H1 (cell line): ENCODE results near the gene MST1R. TPM values are rescaled to one million over a fixed set of nuclear protein-coding genes. Genes with fewer than 3 reads are reported as not detected.

Experiments
- CTCF ChIA-PET: fragments of 300-600 bp; sonication (Branson Sonifier 250); formaldehyde crosslinking; loops from one replicate; lab custom pipeline; 2021; ENCODE audit not compliant: partially characterized antibody; lab: Charles Lee
- POLR2A ChIA-PET: fragments of 300-600 bp; sonication (Branson Sonifier 250); formaldehyde crosslinking; loops from one replicate; lab custom pipeline; 2021; ENCODE audit warnings: inconsistent platforms; ENCODE audit not compliant: partially characterized antibody; lab: Charles Lee
- DNase-seq, 2 experiments: peaks; one replicate each; pipeline versions ENCODE4 v3.0.0 to v3.0.0-alpha.2; 2010 to 2022; ENCODE audit warnings: low spot score in 2 of 2, low read depth in 1 of 2, mixed read lengths in 1 of 2
- FAIRE-seq: peaks from 2 replicates; lab custom pipeline; 2011; peaks lifted over from hg19 to GRCh38; lab: Jason Lieb, UNC
- H2AFZ ChIP-seq: 2 replicates; pipeline ENCODE4 v1.8.1; 2012; ENCODE audit warnings: low read length, inconsistent platforms
- H2AK5ac ChIP-seq: 2 replicates; pipeline ENCODE4 v1.6.1; 2013; ENCODE audit warnings: low read depth, low read length
- H2BK120ac ChIP-seq: replicated peaks from 2 replicates; pipeline ENCODE3; 2013; ENCODE audit warnings: low read depth, low read length, inconsistent platforms
- H2BK12ac ChIP-seq: 2 replicates; pipeline ENCODE4 v1.6.1; 2013; ENCODE audit warnings: low read depth, low read length
- H2BK15ac ChIP-seq: 2 replicates; pipeline ENCODE4 v1.6.1; 2013; ENCODE audit warnings: low read length
- H2BK20ac ChIP-seq: 2 replicates; pipeline ENCODE4 v1.6.1; 2013; ENCODE audit warnings: low read length
- H2BK5ac ChIP-seq: 2 replicates; pipeline ENCODE4 v1.6.1; 2013; ENCODE audit warnings: low read depth, low read length
- H3K14ac ChIP-seq: 2 replicates; pipeline ENCODE4 v1.6.1; 2013; ENCODE audit warnings: inconsistent platforms; ENCODE audit not compliant: insufficient read length
- H3K18ac ChIP-seq: 2 replicates; pipeline ENCODE4 v1.6.1; 2013; ENCODE audit warnings: low read length; ENCODE audit errors: extremely low read depth
- H3K23ac ChIP-seq: 2 replicates; pipeline ENCODE4 v1.6.1; 2013; ENCODE audit warnings: inconsistent platforms; ENCODE audit not compliant: insufficient read length
- H3K23me2 ChIP-seq: 2 replicates; pipeline ENCODE4 v1.6.1; 2013; ENCODE audit warnings: low read depth, low read length
- H3K27ac ChIP-seq: 2 replicates; pipeline ENCODE4 v1.6.1; 2011; ENCODE audit warnings: low read depth, low read length, inconsistent platforms
- H3K27me3 ChIP-seq, 4 experiments: replicated peaks in 1 of 4; 1 replicate in 1 of 4; 2 replicates in 3 of 4; pipeline versions ENCODE4 v1.6.1 to v1.8.1; 2011 to 2013; ENCODE audit warnings: low read length in 3 of 4, mild to moderate bottlenecking in 3 of 4, inconsistent platforms in 2 of 4, mixed read lengths in 2 of 4, moderate library complexity in 1 of 4; ENCODE audit not compliant: control insufficient read depth in 3 of 4, insufficient read depth in 3 of 4; ENCODE audit errors: extremely low read depth in 1 of 4
- H3K36me3 ChIP-seq, 4 experiments: 2 replicates each; pipeline versions ENCODE4 v1.6.1 to v1.8.1; 2011 to 2013; ENCODE audit warnings: mild to moderate bottlenecking in 4 of 4, low read length in 3 of 4, moderate library complexity in 2 of 4, control low read depth in 1 of 4, inconsistent platforms in 1 of 4; ENCODE audit not compliant: insufficient read depth in 4 of 4, control insufficient read depth in 2 of 4
- H3K4ac ChIP-seq: replicated peaks from 2 replicates; pipeline ENCODE3; 2013; ENCODE audit warnings: low read length, low read depth, mixed read lengths, inconsistent platforms; ENCODE audit not compliant: insufficient read length
- H3K4me1 ChIP-seq, 4 experiments: replicated peaks in 1 of 4; 1 replicate in 1 of 4; 2 replicates in 3 of 4; pipeline versions ENCODE4 v1.6.1 to v1.8.1; 2011 to 2013; ENCODE audit warnings: low read length in 3 of 4, inconsistent platforms in 2 of 4, mixed read lengths in 1 of 4; ENCODE audit not compliant: insufficient read depth in 4 of 4, control insufficient read depth in 3 of 4
- H3K4me2 ChIP-seq, 2 experiments: 2 replicates each; pipeline versions ENCODE4 v1.6.1 to v1.8.1; 2011 to 2013; ENCODE audit warnings: low read depth in 2 of 2, low read length in 2 of 2, control low read depth in 1 of 2, inconsistent platforms in 1 of 2, mild to moderate bottlenecking in 1 of 2; ENCODE audit not compliant: insufficient read depth in 1 of 2
- H3K4me3 ChIP-seq, 4 experiments: fragments of 200-600, 300-600 bp in 1 of 4; sonication (generic), shearing (Covaris generic), sonication (Bioruptor Twin) in 1 of 4; 2 replicates each; pipeline versions ENCODE4 v1.5.1 to v1.8.1; 2011 to 2016; ENCODE audit warnings: low read length in 4 of 4, low read depth in 3 of 4, control low read depth in 2 of 4, inconsistent platforms in 2 of 4, mild to moderate bottlenecking in 2 of 4, mixed read lengths in 1 of 4, moderate library complexity in 1 of 4; ENCODE audit not compliant: insufficient read depth in 2 of 4; ENCODE audit errors: extremely low read depth in 1 of 4
- H3K56ac ChIP-seq: replicated peaks from 2 replicates; pipeline ENCODE3; 2013; ENCODE audit warnings: low read depth, mild to moderate bottlenecking, mixed read lengths, low read length, inconsistent platforms; ENCODE audit not compliant: insufficient read length
- H3K79me1 ChIP-seq: 2 replicates; pipeline ENCODE4 v1.6.1; 2013; ENCODE audit warnings: low read depth, low read length, control low read depth
- H3K79me2 ChIP-seq, 2 experiments: 2 replicates each; pipeline versions ENCODE4 v1.6.1 to v1.8.1; 2012 to 2013; ENCODE audit warnings: low read length in 2 of 2, mild to moderate bottlenecking in 2 of 2, inconsistent platforms in 1 of 2; ENCODE audit not compliant: insufficient read depth in 2 of 2, control insufficient read depth in 1 of 2
- H3K9ac ChIP-seq, 4 experiments: replicated peaks in 1 of 4; 1 replicate in 1 of 4; 2 replicates in 3 of 4; pipeline versions ENCODE4 v1.6.1 to v1.8.1; 2011 to 2013; ENCODE audit warnings: low read depth in 3 of 4, low read length in 3 of 4, control low read depth in 2 of 4, mild to moderate bottlenecking in 2 of 4, moderate library complexity in 2 of 4, inconsistent platforms in 1 of 4; ENCODE audit errors: extremely low read depth in 1 of 4
- H3K9me3 ChIP-seq, 2 experiments: 2 replicates each; pipeline versions ENCODE4 v1.6.1 to v1.8.1; 2012 to 2013; ENCODE audit warnings: mild to moderate bottlenecking in 2 of 2, moderate library complexity in 2 of 2, control low read depth in 1 of 2, inconsistent platforms in 1 of 2, low read depth in 1 of 2, low read length in 1 of 2, mixed read lengths in 1 of 2; ENCODE audit not compliant: insufficient read depth in 2 of 2
- H4K20me1 ChIP-seq, 2 experiments: replicated peaks in 1 of 2; 2 replicates each; pipeline versions ENCODE3 to v1.8.1; 2011 to 2013; ENCODE audit warnings: inconsistent platforms in 2 of 2, low read length in 2 of 2, mild to moderate bottlenecking in 1 of 2; ENCODE audit not compliant: insufficient read depth in 2 of 2, control insufficient read depth in 1 of 2
- H4K5ac ChIP-seq: 2 replicates; pipeline ENCODE4 v1.6.1; 2013; ENCODE audit warnings: low read length, low read depth, mixed read lengths, inconsistent platforms; ENCODE audit not compliant: insufficient read length
- H4K8ac ChIP-seq: 2 replicates; pipeline ENCODE4 v1.8.0; 2013; ENCODE audit warnings: mild to moderate bottlenecking, moderate library complexity, low read length, inconsistent platforms; ENCODE audit not compliant: insufficient read depth; ENCODE audit errors: extremely low read depth
- H4K91ac ChIP-seq: replicated peaks from 2 replicates; pipeline ENCODE3; 2013; ENCODE audit warnings: low read length, mixed read lengths, inconsistent platforms; ENCODE audit not compliant: insufficient read length
- CHD2 ChIP-seq: IDR thresholded peaks from 2 replicates; pipeline ENCODE4 v1.6.1; 2012; ENCODE audit warnings: low read length, improper control_type of control experiment
- CTBP2 ChIP-seq: IDR thresholded peaks from 2 replicates; pipeline ENCODE4 v1.7.0; 2011; ENCODE audit warnings: borderline replicate concordance, mild to moderate bottlenecking, moderate library complexity, mixed read lengths, low read length; ENCODE audit not compliant: insufficient read depth, insufficient read length
- CTCF ChIP-seq, 3 experiments: IDR thresholded peaks; 1 replicate in 2 of 3; 2 replicates in 1 of 3; pipeline versions ENCODE4 v1.5.1 to v1.6.1; 2011; ENCODE audit warnings: low read length in 3 of 3, mild to moderate bottlenecking in 3 of 3, inconsistent platforms in 2 of 3, low read depth in 1 of 3, moderate library complexity in 1 of 3; ENCODE audit not compliant: insufficient read depth in 1 of 3; ENCODE audit errors: control extremely low read depth in 1 of 3
- E2F6 ChIP-seq: IDR thresholded peaks from 2 replicates; pipeline ENCODE4 v1.6.1; 2012; ENCODE audit warnings: inconsistent platforms
- GABPA ChIP-seq: IDR thresholded peaks from 2 replicates; pipeline ENCODE4 v1.6.1; 2011; ENCODE audit warnings: mild to moderate bottlenecking, low read length, moderate library complexity, borderline replicate concordance; ENCODE audit not compliant: insufficient read depth
- HDAC6 ChIP-seq: IDR thresholded peaks from one replicate; pipeline ENCODE4 v1.7.1; 2012; ENCODE audit warnings: low read depth, mild to moderate bottlenecking, inconsistent platforms, low read length, moderate library complexity
- KDM4A ChIP-seq: IDR thresholded peaks from one replicate; pipeline ENCODE4 v1.7.1; 2012; ENCODE audit warnings: low read depth, mild to moderate bottlenecking, moderate library complexity, low read length, inconsistent platforms; ENCODE audit not compliant: severe bottlenecking
- SP4 ChIP-seq: IDR thresholded peaks from 2 replicates; pipeline ENCODE4 v1.6.1; 2012; ENCODE audit warnings: low read length, inconsistent platforms
- WGBS, 2 experiments: shearing (Covaris generic) in 1 of 2; methylation state at CpG; one replicate each; pipeline versions ENCODE4 v1.1.6 to v1.1.7; 2013 to 2015; ENCODE audit warnings: low lambda C conversion rate in 2 of 2, mixed read lengths in 2 of 2, inconsistent platforms in 1 of 2, low coverage in 1 of 2, missing lambda C conversion rate in 1 of 2; ENCODE audit not compliant: insufficient replicate concordance in 2 of 2, insufficient coverage in 1 of 2, insufficient read length in 1 of 2; ENCODE audit errors: extremely low coverage in 1 of 2, missing lambda C conversion rate in 1 of 2; 5-methylcytosine and 5-hydroxymethylcytosine counted together
- polyA plus RNA-seq, 7 experiments: library from polyadenylated mRNA; depleted of rRNA in 3 of 7; stranded (reverse) in 5 of 7; unstranded in 2 of 7; fragments of >200 nt in 5 of 7; fragments of 200-250 nt in 2 of 7; gene quantifications; 1 replicate in 5 of 7; 2 replicates in 1 of 7; 4 replicates in 1 of 7; pipeline versions ENCODE4 v1.2.1 to v1.2.3, GENCODE V29; 2011 to 2013; ENCODE audit warnings: missing spikeins in 2 of 7, mixed read lengths in 2 of 7
- total RNA-seq: library from RNA; stranded (reverse); fragmentation: NEBNext Ultra II Directional; extraction: Animal tissue kit (Norgen Biotek cat#: 25700); gene quantifications from 2 replicates; pipeline ENCODE4 v1.2.1, GENCODE V29; 2021

Gene MST1R
- total and polyA plus RNA-seq, 2 of the 8 experiments (the other 6 are each of a cell fraction or from before 2014, with no cell fraction given): 4.8 to 7.6 TPM

- Histone ChIP-seq H3K4me1 (no peaks in the 10 kb centered on the region), H3K79me2 (peaks cover 7 to 89% of the 10 kb centered on the region in 2 experiments), H3K4ac (no peak overlapping the region), H2AFZ (no peak overlapping the region), H4K20me1 (peaks cover 0 to 6% of the 10 kb centered on the region in 2 experiments), H2BK15ac (no peak overlapping the region), H3K27me3 (no peaks in the 10 kb centered on the region), H3K4me3 (no peak overlapping the region), H2BK5ac (no peak overlapping the region), H3K4me2 (no peak overlapping the region), H2AK5ac (no peak overlapping the region), H3K56ac (no peak overlapping the region), H2BK20ac (no peak overlapping the region), H3K9me3 (no peaks in the 10 kb centered on the region), H3K36me3 (no peaks in the 10 kb centered on the region), H2BK120ac (no peak overlapping the region), H4K5ac (no peak overlapping the region), H3K23ac (no peak overlapping the region), H2BK12ac (no peak overlapping the region), H3K27ac (no peak overlapping the region), H3K9ac (no peak overlapping the region), H4K91ac (no peak overlapping the region), H3K14ac (no peak overlapping the region), H4K8ac (no peak overlapping the region), H3K23me2 (no peaks in the 10 kb centered on the region), H3K79me1 (peaks cover 8% of the 10 kb centered on the region; the same call in 1 of the 2 replicates), H3K18ac (no peak overlapping the region)
- 96% methylated on average over 6 of the region's 6 CpGs; no CpG with 5 or more reads in 1 of the 2 experiments for whole genome bisulfite sequencing, 2 experiments
- FAIRE-seq (no peak), DNase-seq (no peak)
- TF ChIP-seq SP4 (no peak), CTCF (IDR thresholded peaks at IDR 0.05; ENCODE audit: control extremely low read depth in 1 of 3, insufficient read depth in 1 of 3, low read depth in 1 of 3, low read length in 3 of 3) (no peak), KDM4A (no peak), HDAC6 (no peak), GABPA (no peak), CHD2 (no peak), E2F6 (no peak), CTBP2 (no peak)
- ChIA-PET POLR2A (no interaction called here), CTCF (interaction anchor here (0.6 kb wide), 2 partner anchors 78 to 89 kb away, joined by 3 read pairs; no protein-coding TSS in a partner anchor)
These were observed 49.3 kb upstream of the MST1R start for GRCh38 chr3:49952924-49953323.
